H1 (cell line): Measurements from ENCODE around the gene PRKAR1B. TPM values are rescaled to one million over a fixed set of nuclear protein-coding genes. Genes with fewer than 3 reads are reported as not detected.

Source experiments
- BACH1 ChIP-seq: IDR thresholded peaks from 2 replicates; pipeline ENCODE4 v1.6.1; 2012; ENCODE audit warnings: low read length, improper control_type of control experiment
- CREB1 ChIP-seq: IDR thresholded peaks from 2 replicates; pipeline ENCODE4 v1.6.1; 2012; ENCODE audit warnings: inconsistent platforms
- CTBP2 ChIP-seq: IDR thresholded peaks from 2 replicates; pipeline ENCODE4 v1.7.0; 2011; ENCODE audit warnings: borderline replicate concordance, mild to moderate bottlenecking, moderate library complexity, mixed read lengths, low read length; ENCODE audit not compliant: insufficient read depth, insufficient read length
- HDAC6 ChIP-seq: IDR thresholded peaks from one replicate; pipeline ENCODE4 v1.7.1; 2012; ENCODE audit warnings: low read depth, mild to moderate bottlenecking, inconsistent platforms, low read length, moderate library complexity
- KDM4A ChIP-seq: IDR thresholded peaks from one replicate; pipeline ENCODE4 v1.7.1; 2012; ENCODE audit warnings: low read depth, mild to moderate bottlenecking, moderate library complexity, low read length, inconsistent platforms; ENCODE audit not compliant: severe bottlenecking
- NANOG ChIP-seq: IDR thresholded peaks from 2 replicates; pipeline ENCODE4 v1.6.1; 2011; ENCODE audit warnings: low read length, low read depth, mild to moderate bottlenecking, inconsistent platforms; ENCODE audit not compliant: insufficient read depth, poor library complexity, severe bottlenecking
- RNF2 ChIP-seq: fragments of 200-900, 300-1000 bp; sonication (generic); IDR thresholded peaks from 2 replicates; pipeline ENCODE4 v1.7.1; 2016; ENCODE audit warnings: borderline replicate concordance, low read depth, mild to moderate bottlenecking, antibody characterized with exemption, low read length; ENCODE audit not compliant: poor library complexity, severe bottlenecking; ENCODE audit errors: missing control alignments
- SIN3A ChIP-seq, 2 experiments: IDR thresholded peaks in 1 of 2; conservative IDR thresholded peaks in 1 of 2; 2 replicates each; pipeline ENCODE4 v1.6.1; 2011 to 2012; ENCODE audit warnings: low read length in 2 of 2, improper control_type of control experiment in 1 of 2, low read depth in 1 of 2, mild to moderate bottlenecking in 1 of 2
- SRF ChIP-seq: IDR thresholded peaks from 2 replicates; pipeline ENCODE4 v1.6.1; 2011; ENCODE audit warnings: mild to moderate bottlenecking, low read depth, low read length, moderate library complexity
- TAF1 ChIP-seq: IDR thresholded peaks from 2 replicates; pipeline ENCODE4 v1.6.1; 2011; ENCODE audit warnings: mild to moderate bottlenecking, low read depth, low read length
- YY1 ChIP-seq: IDR thresholded peaks from 2 replicates; pipeline ENCODE4 v1.6.1; 2011; ENCODE audit warnings: low read depth, mild to moderate bottlenecking, low read length
- polyA plus RNA-seq, 7 experiments: library from polyadenylated mRNA; depleted of rRNA in 3 of 7; stranded (reverse) in 5 of 7; unstranded in 2 of 7; fragments of >200 nt in 5 of 7; fragments of 200-250 nt in 2 of 7; gene quantifications; 1 replicate in 5 of 7; 2 replicates in 1 of 7; 4 replicates in 1 of 7; pipeline versions ENCODE4 v1.2.1 to v1.2.3, GENCODE V29; 2011 to 2013; ENCODE audit warnings: missing spikeins in 2 of 7, mixed read lengths in 2 of 7
- total RNA-seq: library from RNA; stranded (reverse); fragmentation: NEBNext Ultra II Directional; extraction: Animal tissue kit (Norgen Biotek cat#: 25700); gene quantifications from 2 replicates; pipeline ENCODE4 v1.2.1, GENCODE V29; 2021
- TF ChIP-seq, protein P1 (sequence below): IDR thresholded peaks from 2 replicates; pipeline ENCODE4 v1.6.1; 2011; ENCODE audit warnings: low read depth, mild to moderate bottlenecking, low read length; ENCODE audit not compliant: insufficient read depth
- TF ChIP-seq, protein P2 (sequence below): IDR thresholded peaks from 2 replicates; pipeline ENCODE4 v1.6.1; 2012; ENCODE audit warnings: inconsistent platforms

PRKAR1B gene
- total and polyA plus RNA-seq, 2 of the 8 experiments (the other 6 are each of a cell fraction or from before 2014, with no cell fraction given): 12.3 to 55.7 TPM

DNA sequence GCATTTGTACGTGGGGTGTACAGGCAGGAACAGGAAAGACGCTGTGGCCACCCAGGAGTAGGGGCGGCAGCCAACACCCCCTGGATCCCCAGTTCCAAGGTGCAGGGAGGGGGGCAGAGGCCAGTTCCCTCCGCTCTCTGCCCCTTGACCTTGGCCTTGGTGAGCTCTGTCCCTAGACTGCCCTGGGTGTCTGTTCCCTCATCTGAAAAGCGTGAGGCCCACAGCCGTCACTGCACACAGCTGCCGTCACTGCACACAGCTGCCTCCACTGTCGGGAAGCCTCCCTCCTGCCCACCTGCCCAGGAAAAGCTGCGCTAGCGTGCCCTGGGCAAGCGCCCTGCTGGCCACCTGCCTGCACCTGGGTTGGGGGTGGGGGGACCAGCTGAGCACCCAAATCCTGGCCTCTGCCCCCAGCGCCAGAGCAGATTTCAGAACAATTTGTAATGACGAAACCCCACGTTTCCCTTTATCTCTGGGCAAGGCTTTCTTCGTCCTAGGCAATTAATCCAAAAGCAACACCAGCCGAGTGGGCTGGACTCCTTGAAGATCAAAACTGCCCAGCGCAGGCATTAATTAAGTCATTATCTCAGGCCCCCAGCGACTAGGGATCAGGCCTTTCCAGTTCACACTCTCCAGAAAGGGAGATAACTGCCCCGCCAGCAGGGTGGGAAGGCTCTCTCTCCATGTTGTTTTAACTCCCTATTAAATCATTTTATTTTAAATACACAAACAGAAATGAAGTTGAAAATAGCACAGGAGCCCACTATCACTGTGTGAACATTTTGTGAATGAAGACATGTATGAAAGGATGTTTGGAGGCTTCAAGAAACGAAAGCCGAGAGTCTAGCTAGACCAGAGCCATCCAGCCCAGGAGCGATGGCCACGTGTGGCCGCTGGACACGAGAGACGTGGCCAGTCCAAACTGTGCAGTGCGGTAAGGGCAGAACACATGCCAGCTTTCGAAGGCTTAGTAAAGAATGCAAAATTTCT lies 203.4 kb downstream of the PRKAR1B start (continued):
- TF ChIP-seq NANOG: no peak
- no peak for TF ChIP-seq BACH1
- TF ChIP-seq TAF1: no peak
- TF ChIP-seq YY1: no peak
- no peak for TF ChIP-seq CREB1
- no peak for TF ChIP-seq SIN3A (conservative IDR thresholded peaks at IDR 0.05 in 1 of 2, IDR thresholded peaks at IDR 0.05 in 1 of 2; ENCODE audit: low read depth in 1 of 2, low read length in 2 of 2)
- no peak for TF ChIP-seq HDAC6
- TF ChIP-seq, protein P1, sequence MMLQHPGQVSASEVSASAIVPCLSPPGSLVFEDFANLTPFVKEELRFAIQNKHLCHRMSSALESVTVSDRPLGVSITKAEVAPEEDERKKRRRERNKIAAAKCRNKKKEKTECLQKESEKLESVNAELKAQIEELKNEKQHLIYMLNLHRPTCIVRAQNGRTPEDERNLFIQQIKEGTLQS: no peak
- no peak for TF ChIP-seq RNF2
- no peak for TF ChIP-seq CTBP2
- no peak for TF ChIP-seq SRF
- TF ChIP-seq KDM4A: no peak
- TF ChIP-seq, protein P2, sequence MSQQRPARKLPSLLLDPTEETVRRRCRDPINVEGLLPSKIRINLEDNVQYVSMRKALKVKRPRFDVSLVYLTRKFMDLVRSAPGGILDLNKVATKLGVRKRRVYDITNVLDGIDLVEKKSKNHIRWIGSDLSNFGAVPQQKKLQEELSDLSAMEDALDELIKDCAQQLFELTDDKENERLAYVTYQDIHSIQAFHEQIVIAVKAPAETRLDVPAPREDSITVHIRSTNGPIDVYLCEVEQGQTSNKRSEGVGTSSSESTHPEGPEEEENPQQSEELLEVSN: no peak
